CD4-positive, alpha-beta T cell treated with Interferon gamma for 1 hour (primary cell): ENCODE data around the gene KRTAP12-3.
"Not testable (repeated sequence)": the region's sequence is repeated elsewhere in the genome, so short reads cannot be mapped to it uniquely, and the experiment has no call there.

Experiments
- DNase-seq: peaks from one replicate; pipeline ENCODE4 v3.0.0-alpha.2; 2020

Gene KRTAP12-3

GRCh38 chr21:44627831-44628233, 29.9 kb upstream of the KRTAP12-3 start:
- not testable (repeated sequence) for DNase-seq

GRCh38 chr21:44628707-44629391, 28.9 kb upstream of the KRTAP12-3 start:
- no peak for DNase-seq

GRCh38 chr21:44630440-44630839, 27.3 kb upstream of the KRTAP12-3 start:
- peak; percentile 18 for DNase-seq

- DNase-seq = no peak
These were observed 25.7 kb upstream of the KRTAP12-3 start for GRCh38 chr21:44632067-44632466.

GRCh38 chr21:44636209-44637017, 21.3 kb upstream of the KRTAP12-3 start:
- no peak for DNase-seq

DNA sequence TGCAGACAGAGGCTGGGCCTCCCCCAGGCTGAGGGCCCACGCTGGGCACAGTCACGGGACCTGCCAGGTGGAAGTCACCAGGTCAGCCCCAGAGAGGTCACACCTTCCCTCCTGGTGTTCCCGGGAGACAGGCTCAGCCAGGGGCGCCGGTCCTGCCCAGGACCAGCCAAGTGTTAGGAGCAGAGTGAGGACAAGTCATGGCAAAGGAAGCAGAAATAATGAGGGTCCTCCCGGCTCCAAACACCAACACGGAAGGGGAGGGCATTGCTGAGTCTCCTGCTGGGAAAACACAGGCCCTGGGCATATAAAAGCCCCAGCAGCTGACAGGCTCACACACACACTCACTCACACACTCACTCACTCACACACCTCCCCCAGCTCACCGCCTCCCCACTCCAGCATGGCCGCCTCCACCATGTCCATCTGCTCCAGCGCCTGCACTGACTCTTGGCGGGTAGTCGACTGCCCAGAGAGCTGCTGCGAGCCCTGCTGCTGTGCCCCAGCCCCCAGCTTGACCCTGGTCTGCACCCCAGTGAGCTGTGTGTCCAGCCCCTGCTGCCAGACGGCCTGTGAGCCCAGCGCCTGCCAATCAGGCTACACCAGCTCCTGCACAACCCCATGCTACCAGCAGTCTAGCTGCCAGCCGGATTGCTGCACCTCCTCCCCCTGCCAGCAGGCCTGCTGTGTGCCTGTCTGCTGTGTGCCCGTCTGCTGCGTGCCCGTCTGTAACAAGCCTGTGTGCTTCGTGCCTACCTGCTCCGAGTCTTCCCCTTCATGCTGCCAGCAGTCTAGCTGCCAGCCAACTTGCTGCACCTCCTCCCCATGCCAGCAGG, 20.5 kb upstream of the KRTAP12-3 start, which contains the start of gene KRTAP10-10:
Gene KRTAP10-10 (plus strand): TSS at position 339 of the 833 bp plus-strand sequence. CDS start 62 bp downstream, at position 401.
- DNase-seq = no peak

DNA sequence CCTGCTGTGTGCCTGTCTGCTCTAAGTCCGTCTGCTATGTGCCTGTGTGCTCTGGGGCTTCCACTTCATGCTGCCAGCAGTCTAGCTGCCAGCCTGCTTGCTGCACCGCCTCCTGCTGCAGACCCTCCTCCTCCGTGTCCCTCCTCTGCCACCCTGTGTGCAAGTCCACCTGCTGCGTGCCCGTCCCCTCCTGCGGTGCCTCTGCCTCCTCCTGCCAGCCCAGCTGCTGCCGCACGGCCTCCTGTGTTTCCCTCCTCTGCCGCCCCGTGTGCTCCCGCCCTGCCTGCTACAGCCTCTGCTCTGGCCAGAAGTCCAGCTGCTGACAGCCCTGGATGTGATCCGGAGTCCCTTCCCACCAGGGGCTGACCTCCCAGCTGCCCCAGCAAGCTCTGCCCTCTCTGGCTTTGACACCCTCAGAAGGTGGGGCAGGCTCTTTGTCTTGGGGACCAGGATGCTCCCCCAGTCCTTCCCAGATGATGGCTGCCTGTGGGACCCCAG, 19.8 kb upstream of the KRTAP12-3 start:
- not testable (repeated sequence) for DNase-seq

DNA sequence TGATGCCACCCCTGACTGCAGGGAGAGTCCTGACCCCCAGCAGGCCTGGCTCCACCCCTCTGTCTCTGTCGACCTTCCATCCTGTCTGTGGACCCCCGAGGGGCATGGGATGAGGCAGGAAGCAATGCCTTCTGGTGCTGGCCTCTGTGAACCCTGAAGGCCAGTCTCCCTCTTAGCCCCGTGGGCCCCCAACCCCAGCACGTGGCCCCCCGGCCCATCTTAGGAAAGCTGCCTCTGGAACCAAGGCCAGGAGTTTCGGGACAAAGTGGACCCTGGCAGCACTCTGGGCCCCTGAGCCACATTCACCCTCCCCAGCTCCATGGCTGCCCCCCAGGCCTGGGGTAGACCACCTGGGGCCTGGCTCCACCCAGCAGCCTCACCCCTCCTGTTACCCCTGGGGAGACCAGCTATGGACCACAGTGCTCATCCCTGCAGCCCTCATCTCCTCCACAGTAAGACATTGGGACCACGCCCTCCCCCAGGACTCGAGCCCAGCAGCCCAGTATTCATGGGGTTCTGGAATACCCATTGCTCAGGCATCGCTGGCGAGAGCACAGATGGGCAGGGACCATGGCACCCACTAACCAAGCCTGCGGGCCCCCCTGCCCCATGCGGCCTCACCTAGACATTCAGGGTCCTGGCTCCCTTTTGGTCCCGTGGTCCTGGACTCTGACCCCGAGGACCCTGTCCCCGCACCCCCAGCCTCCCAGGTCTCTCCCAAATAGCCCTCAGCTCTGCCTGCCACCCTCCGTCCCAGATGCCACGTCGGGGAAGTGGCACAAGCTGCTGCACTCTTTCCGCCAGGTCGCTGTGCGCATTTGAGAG, 19.0 kb upstream of the KRTAP12-3 start:
- DNase-seq = not testable (repeated sequence)

DNA sequence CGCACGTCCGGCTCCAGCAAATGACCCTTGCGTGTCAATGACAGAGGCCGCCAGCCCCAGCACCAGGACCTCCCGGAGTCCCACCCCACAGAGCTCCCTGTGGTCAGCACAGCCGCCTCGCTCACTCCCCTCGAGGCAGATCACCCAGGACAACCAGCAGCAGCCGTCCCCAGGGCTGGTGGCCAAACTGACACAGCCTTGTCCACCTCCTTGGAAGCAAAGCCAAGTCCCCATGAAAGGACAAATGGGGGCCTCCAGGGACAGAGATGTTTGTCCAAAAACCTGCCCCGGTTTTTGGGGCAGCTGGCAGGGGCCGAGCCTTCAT, 18.4 kb upstream of the KRTAP12-3 start:
- DNase-seq = no peak

GRCh38 chr21:44640761-44641160, 17.0 kb upstream of the KRTAP12-3 start:
- DNase-seq = no peak

- DNase-seq = no peak
These were observed 13.9 kb upstream of the KRTAP12-3 start for GRCh38 chr21:44643741-44644310.

DNA sequence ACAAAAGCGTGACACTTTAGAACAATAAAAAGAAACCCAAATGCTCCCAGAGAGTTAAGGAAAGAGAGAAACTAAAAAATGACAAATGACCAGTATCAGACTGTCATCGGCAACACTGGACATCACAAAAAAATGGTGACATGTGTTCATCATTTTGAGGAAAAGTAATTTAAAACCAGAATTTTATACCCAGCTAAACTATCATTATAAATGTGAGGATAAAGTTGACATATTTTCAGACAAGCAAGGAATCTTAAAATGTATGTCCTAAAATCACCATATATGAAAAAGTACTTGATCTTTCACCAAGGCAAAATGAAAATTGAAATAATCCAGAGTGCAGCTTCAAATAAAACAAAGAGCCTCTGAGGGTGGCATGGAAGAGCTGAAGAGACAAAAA, 12.9 kb upstream of the KRTAP12-3 start:
- no peak for DNase-seq

DNA sequence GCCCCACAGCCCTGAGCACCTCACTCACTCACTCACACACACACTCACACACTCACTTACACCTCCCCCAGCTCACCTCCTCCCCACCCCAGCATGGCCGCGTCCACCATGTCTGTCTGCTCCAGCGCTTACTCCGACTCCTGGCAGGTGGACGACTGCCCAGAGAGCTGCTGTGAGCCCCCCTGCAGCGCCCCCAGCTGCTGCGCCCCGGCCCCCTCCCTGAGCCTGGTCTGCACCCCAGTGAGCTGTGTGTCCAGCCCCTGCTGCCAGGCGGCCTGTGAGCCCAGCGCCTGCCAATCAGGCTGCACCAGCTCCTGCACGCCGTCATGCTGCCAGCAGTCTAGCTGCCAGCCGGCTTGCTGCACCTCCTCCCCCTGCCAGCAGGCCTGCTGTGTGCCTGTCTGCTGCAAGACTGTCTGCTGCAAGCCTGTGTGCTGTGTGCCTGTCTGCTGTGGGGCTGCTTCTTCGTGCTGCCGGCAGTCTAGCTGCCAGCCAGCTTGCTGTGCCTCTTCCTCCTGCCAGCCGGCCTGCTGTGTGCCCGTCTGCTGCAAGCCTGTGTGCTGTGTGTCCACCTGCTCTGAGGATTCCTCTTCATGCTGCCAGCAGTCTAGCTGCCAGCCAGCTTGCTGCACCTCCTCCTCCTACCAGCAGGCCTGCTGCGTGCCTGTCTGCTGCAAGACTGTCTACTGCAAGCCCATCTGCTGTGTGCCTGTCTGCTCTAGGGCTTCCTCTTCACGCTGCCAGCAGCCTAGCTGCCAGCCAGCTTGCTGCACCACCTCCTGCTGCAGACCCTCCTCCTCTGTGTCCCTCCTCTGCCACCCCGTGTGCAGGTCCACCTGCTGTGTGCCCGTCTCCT, 11.1 kb upstream of the KRTAP12-3 start, which contains the start of gene KRTAP10-11:
Gene KRTAP10-11 (plus strand): TSS at position 49 of the 856 bp plus-strand sequence. CDS start 45 bp downstream, at position 94.
- DNase-seq = not testable (repeated sequence)

- no peak for DNase-seq
These were observed 10.5 kb upstream of the KRTAP12-3 start for GRCh38 chr21:44647222-44647552.

DNA sequence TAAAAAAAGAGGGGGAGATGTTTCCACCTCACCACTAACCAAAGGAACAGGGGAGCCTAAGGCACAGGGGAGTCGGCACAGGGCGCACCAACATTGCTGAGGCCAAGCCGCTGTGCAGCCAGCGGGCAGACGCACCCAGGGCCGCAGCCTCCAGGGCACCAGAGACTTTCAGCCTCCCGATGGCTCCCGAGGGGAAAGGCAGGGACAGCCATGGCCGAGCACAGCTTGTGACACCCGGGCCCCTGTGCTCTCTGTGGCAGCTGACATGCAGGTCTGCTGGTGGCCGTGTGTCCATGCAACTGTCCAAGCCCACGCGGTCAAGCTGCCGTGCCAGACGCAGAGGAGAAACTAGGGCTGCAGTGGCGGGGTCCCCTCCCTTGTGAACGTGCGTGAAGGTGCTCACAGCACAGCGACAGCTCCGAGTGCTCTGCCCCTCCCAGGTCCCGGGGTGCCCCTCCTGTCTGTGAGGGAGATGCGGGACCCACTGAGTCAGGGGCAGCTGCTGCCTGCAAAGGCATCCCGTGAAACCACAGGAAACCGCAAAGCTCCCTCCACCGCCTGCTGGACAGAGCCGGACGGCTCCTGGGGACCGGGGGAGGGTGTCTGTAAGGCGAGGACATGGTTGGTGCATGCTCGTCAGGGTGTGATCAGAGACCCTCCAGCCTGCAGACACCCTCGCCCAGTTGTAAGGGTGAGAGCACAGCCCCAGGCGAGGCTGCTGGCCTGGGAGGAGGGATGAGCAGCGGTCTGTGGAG, 9.0 kb upstream of the KRTAP12-3 start:
- DNase-seq = no peak

DNA sequence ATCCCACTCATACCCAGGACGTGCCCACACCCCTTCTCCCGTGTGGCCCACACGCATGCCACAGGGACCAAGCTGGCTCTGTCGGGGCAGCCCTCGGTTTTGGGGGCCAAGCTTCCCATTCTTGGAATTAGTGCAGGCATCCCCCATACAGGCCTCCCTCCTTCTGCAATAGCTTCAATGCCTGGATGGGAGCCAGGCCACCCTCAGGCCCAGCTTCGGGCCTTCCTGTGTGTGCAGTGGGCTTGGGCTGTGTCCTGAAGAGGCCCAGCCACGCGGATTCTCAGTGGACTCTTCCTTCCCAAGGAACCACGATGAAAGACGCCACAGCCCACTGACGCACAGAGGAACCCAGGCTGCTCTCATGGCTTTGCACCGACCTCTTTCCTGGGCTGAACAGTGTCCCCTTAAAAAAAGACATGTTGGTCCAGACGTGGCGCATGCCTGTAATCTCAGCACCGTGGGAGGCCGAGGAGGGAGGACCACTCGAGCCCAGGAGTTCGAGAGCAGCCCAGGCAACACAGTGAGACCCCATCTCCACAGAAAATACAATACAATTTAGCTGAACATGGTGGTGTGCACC, 8.1 kb upstream of the KRTAP12-3 start:
- DNase-seq = no peak

DNA sequence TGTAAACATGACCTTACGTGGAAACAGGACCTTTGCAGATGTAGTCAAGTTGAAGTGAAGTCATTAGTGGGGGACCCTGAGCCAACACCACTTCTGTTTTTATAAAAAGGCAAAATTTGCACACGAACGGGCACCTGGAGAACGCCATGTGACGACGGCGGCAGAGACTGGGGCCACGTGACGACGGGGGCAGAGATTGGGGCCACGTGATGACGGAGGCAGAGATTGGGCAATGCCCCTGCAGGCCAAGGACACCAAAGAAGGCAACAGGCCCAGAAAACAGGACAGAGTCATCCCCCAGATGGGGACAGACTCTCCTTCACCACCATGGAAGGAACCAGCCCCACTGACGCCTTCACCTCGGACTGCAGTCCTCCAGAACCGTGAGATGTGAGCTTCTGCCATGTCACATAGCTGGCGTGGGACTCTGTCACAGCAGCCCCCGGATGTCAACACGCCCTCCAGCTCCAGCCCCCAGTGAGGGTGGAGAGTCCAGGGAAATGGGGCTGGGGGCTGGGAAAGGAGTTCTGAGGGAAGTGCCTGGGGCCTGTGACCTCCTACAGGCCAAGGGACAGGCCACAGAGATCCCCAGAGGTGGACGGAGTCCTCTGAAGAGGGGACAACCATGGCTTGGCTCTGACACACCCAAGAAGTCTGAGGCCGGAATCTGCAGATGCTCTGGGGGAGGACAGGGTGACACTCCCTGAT, 7.3 kb upstream of the KRTAP12-3 start:
- no peak for DNase-seq

GRCh38 chr21:44650973-44651675, 6.6 kb upstream of the KRTAP12-3 start:
- DNase-seq = no peak
